Choroid plexus epithelial cell (primary cell): Measurements from ENCODE around the gene MYO1G.

Experiments
- DNase-seq: peaks from one replicate; pipeline ENCODE4 v3.0.0-alpha.2; 2010; ENCODE audit warnings: low read depth
- H3K4me3 ChIP-seq: 2 replicates; pipeline ENCODE4 v1.5.1; 2011; ENCODE audit warnings: low read depth, mild to moderate bottlenecking, control low read depth, low read length, moderate library complexity
- TF ChIP-seq, protein P1 (sequence below): conservative IDR thresholded peaks from 2 replicates; pipeline ENCODE4 v1.5.1; 2011; ENCODE audit warnings: low read depth, mild to moderate bottlenecking, control low read depth, inconsistent platforms, low read length, moderate library complexity

Gene MYO1G

DNA sequence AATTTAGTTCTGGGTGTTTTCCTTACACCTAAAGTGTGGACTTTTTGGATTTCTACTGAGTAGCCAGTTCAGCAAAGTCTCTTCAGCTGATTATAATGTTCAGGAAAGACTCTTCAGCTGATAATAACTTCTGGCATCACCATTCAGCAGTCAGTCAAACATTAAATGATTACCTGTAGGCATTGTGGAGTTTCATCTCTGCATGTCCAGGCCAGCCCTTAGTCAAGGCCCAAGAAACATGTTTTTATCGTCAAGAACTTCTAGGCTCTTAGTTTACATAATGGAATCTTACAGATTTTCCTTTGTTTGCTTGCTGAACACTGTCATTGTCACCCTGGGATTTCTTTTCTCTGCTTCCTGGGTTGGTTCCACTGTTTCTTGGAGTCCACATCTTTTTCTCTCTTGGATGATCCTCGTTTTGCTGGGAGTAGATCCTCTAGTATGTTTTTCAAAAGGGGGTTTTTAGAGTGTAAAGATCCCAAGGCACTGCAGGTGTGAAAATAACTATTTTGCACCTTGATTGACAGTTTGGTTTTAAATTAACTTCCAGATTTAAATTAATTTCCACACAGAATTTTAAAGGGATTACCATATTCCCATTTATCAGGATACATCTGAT is 45.4 kb upstream of the MYO1G start:
- TF ChIP-seq, protein P1, sequence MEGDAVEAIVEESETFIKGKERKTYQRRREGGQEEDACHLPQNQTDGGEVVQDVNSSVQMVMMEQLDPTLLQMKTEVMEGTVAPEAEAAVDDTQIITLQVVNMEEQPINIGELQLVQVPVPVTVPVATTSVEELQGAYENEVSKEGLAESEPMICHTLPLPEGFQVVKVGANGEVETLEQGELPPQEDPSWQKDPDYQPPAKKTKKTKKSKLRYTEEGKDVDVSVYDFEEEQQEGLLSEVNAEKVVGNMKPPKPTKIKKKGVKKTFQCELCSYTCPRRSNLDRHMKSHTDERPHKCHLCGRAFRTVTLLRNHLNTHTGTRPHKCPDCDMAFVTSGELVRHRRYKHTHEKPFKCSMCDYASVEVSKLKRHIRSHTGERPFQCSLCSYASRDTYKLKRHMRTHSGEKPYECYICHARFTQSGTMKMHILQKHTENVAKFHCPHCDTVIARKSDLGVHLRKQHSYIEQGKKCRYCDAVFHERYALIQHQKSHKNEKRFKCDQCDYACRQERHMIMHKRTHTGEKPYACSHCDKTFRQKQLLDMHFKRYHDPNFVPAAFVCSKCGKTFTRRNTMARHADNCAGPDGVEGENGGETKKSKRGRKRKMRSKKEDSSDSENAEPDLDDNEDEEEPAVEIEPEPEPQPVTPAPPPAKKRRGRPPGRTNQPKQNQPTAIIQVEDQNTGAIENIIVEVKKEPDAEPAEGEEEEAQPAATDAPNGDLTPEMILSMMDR, result no peak

DNA sequence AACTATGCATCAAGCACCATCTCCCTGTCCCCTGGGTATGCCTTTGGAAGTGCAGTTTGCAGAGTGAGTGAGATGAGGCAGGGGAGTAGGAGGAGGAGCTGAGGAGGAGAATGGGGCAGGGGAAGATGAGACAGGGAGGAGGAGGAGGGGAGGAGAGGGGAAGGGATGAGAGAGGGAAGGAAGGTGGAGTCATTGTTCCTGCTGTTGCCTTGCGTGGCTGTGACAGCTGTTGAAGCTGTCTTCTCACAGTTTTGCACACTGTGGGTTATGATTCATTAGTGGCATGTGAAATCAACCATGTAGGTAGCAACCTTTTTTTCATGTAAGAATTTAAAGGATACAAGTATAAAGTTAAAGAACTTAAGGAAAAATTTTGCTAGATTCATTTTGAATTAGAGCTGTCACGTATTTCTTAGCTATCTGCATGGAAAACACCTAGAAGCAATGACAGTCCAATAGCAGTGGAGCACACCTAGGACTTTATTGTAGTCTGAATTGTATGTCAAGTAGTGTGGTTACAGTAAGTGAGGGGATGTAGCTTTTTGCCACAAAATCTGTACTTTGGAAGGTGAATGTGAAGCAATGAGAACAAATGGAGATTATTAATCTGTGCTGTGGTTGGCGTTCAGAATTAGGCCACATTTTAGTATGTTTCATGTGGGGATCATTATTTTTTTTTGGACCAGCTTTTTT is 42.9 kb upstream of the MYO1G start:
- H3K4me3 ChIP-seq, result no peak overlapping the region
- peak; percentile 53 for DNase-seq
- TF ChIP-seq, protein P1, result no peak

More for the DNA sequence above, 45.4 kb upstream of the MYO1G start:
- no peak overlapping the region for H3K4me3 ChIP-seq
- DNase-seq, result no peak

DNA sequence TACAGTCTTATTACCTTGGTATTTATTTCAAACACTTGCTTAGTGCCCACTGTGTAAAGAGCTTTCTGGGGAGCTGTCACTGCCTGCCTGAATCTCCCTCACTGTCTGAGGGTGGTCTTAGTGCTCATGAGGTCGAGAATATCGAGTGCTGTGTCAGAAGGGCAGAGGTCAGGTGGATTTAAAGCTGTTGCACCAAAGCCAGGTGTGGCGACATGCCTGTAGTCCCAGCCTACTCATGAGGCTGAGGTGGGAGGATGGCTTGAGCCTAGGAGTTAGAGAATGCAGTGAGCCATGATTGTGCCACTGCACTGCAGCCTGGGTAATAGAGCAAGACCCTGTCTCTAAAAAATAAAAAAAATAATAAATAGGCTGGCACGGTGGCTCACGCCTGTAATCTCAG is 42.1 kb upstream of the MYO1G start:
- TF ChIP-seq, protein P1, result no peak
- H3K4me3 ChIP-seq, result no peak overlapping the region
- no peak for DNase-seq

DNA sequence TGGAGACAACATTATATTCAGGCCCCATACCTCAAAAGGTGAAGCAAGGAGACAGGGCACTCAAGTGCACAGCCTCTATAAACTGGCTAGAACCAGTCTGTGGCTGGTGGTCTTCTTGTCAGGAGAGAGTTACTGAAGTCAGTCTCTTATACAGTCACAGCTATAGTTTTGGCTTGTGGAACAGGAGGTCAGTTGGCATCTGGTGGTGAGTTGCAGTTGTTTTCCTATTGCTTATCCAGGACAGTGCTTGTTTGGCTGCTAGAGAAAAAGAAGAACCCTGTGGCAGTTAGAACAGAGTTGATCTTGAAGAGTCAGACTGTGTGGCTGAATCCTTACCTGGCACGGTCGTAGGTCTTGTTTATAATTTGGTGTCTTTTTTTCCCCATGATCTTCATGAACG is 38.4 kb upstream of the MYO1G start:
- no peak for DNase-seq
- H3K4me3 ChIP-seq, result no peak overlapping the region
- TF ChIP-seq, protein P1, result no peak

DNA sequence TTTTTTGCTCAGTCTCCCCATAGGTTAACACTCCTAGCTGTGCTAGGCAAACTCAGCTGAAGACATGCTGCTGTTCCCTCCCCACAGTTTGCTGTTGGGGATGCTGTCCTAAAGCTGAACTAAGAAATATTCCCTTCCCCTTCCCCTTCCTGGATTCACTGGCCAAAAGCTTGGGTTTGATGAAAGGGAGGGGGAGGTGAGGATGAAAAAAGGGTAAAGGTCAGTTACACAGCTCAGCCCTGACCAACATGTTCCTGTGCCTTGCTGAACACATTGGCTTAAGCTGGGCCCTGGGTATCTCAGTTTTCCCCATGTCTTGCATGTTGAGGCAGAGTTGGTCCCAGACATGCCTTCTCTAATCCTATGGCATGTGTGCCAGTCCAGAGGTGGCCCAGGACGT is 36.5 kb upstream of the MYO1G start:
- no peak overlapping the region for H3K4me3 ChIP-seq
- TF ChIP-seq, protein P1, result no peak
- no peak for DNase-seq

DNA sequence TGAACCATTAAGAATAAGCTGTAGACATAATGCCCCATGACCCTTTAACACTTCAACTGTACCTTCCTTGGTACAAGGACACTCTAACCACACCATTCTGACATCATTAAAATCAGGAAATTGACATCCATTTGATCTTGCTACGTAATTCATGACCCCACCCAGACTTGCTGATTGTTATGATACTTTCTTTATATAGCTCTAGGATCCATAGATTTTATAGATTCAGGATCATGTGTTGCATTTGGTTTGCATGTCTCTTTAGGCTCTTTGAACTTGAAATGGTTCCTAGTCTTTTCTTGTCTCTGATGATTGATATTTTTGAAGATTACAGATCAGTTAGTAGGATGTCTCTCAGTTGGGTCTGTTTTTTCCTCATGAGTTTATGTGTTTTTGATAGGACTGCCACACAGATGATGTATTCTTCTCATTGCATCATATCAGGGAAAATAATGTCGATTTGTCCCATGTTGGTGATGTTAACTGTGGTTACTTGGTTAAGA is 34.7 kb upstream of the MYO1G start:
- H3K4me3 ChIP-seq, result no peak overlapping the region
- TF ChIP-seq, protein P1, result no peak
- no peak for DNase-seq
